H1 (cell line): ENCODE data around the gene TAGLN2. TPM values are rescaled to one million over a fixed set of nuclear protein-coding genes. Genes with fewer than 3 reads are reported as not detected.

ENCODE experiments used
- CTCF ChIA-PET: fragments of 300-600 bp; sonication (Branson Sonifier 250); formaldehyde crosslinking; loops from one replicate; lab custom pipeline; 2021; ENCODE audit not compliant: partially characterized antibody; lab: Charles Lee
- POLR2A ChIA-PET: fragments of 300-600 bp; sonication (Branson Sonifier 250); formaldehyde crosslinking; loops from one replicate; lab custom pipeline; 2021; ENCODE audit warnings: inconsistent platforms; ENCODE audit not compliant: partially characterized antibody; lab: Charles Lee
- DNase-seq, 2 experiments: peaks; one replicate each; pipeline versions ENCODE4 v3.0.0 to v3.0.0-alpha.2; 2010 to 2022; ENCODE audit warnings: low spot score in 2 of 2, low read depth in 1 of 2, mixed read lengths in 1 of 2
- FAIRE-seq: peaks from 2 replicates; lab custom pipeline; 2011; peaks lifted over from hg19 to GRCh38; lab: Jason Lieb, UNC
- H2AFZ ChIP-seq: 2 replicates; pipeline ENCODE4 v1.8.1; 2012; ENCODE audit warnings: low read length, inconsistent platforms
- H2AK5ac ChIP-seq: 2 replicates; pipeline ENCODE4 v1.6.1; 2013; ENCODE audit warnings: low read depth, low read length
- H2BK120ac ChIP-seq: replicated peaks from 2 replicates; pipeline ENCODE3; 2013; ENCODE audit warnings: low read depth, low read length, inconsistent platforms
- H2BK12ac ChIP-seq: 2 replicates; pipeline ENCODE4 v1.6.1; 2013; ENCODE audit warnings: low read depth, low read length
- H2BK15ac ChIP-seq: 2 replicates; pipeline ENCODE4 v1.6.1; 2013; ENCODE audit warnings: low read length
- H2BK20ac ChIP-seq: 2 replicates; pipeline ENCODE4 v1.6.1; 2013; ENCODE audit warnings: low read length
- H2BK5ac ChIP-seq: 2 replicates; pipeline ENCODE4 v1.6.1; 2013; ENCODE audit warnings: low read depth, low read length
- H3K14ac ChIP-seq: 2 replicates; pipeline ENCODE4 v1.6.1; 2013; ENCODE audit warnings: inconsistent platforms; ENCODE audit not compliant: insufficient read length
- H3K18ac ChIP-seq: 2 replicates; pipeline ENCODE4 v1.6.1; 2013; ENCODE audit warnings: low read length; ENCODE audit errors: extremely low read depth
- H3K23ac ChIP-seq: 2 replicates; pipeline ENCODE4 v1.6.1; 2013; ENCODE audit warnings: inconsistent platforms; ENCODE audit not compliant: insufficient read length
- H3K23me2 ChIP-seq: 2 replicates; pipeline ENCODE4 v1.6.1; 2013; ENCODE audit warnings: low read depth, low read length
- H3K27ac ChIP-seq: 2 replicates; pipeline ENCODE4 v1.6.1; 2011; ENCODE audit warnings: low read depth, low read length, inconsistent platforms
- H3K27me3 ChIP-seq, 4 experiments: replicated peaks in 1 of 4; 1 replicate in 1 of 4; 2 replicates in 3 of 4; pipeline versions ENCODE4 v1.6.1 to v1.8.1; 2011 to 2013; ENCODE audit warnings: low read length in 3 of 4, mild to moderate bottlenecking in 3 of 4, inconsistent platforms in 2 of 4, mixed read lengths in 2 of 4, moderate library complexity in 1 of 4; ENCODE audit not compliant: control insufficient read depth in 3 of 4, insufficient read depth in 3 of 4; ENCODE audit errors: extremely low read depth in 1 of 4
- H3K36me3 ChIP-seq, 4 experiments: 2 replicates each; pipeline versions ENCODE4 v1.6.1 to v1.8.1; 2011 to 2013; ENCODE audit warnings: mild to moderate bottlenecking in 4 of 4, low read length in 3 of 4, moderate library complexity in 2 of 4, control low read depth in 1 of 4, inconsistent platforms in 1 of 4; ENCODE audit not compliant: insufficient read depth in 4 of 4, control insufficient read depth in 2 of 4
- H3K4ac ChIP-seq: replicated peaks from 2 replicates; pipeline ENCODE3; 2013; ENCODE audit warnings: low read length, low read depth, mixed read lengths, inconsistent platforms; ENCODE audit not compliant: insufficient read length
- H3K4me1 ChIP-seq, 4 experiments: replicated peaks in 1 of 4; 1 replicate in 1 of 4; 2 replicates in 3 of 4; pipeline versions ENCODE4 v1.6.1 to v1.8.1; 2011 to 2013; ENCODE audit warnings: low read length in 3 of 4, inconsistent platforms in 2 of 4, mixed read lengths in 1 of 4; ENCODE audit not compliant: insufficient read depth in 4 of 4, control insufficient read depth in 3 of 4
- H3K4me2 ChIP-seq, 2 experiments: 2 replicates each; pipeline versions ENCODE4 v1.6.1 to v1.8.1; 2011 to 2013; ENCODE audit warnings: low read depth in 2 of 2, low read length in 2 of 2, control low read depth in 1 of 2, inconsistent platforms in 1 of 2, mild to moderate bottlenecking in 1 of 2; ENCODE audit not compliant: insufficient read depth in 1 of 2
- H3K4me3 ChIP-seq, 4 experiments: fragments of 200-600, 300-600 bp in 1 of 4; sonication (generic), shearing (Covaris generic), sonication (Bioruptor Twin) in 1 of 4; 2 replicates each; pipeline versions ENCODE4 v1.5.1 to v1.8.1; 2011 to 2016; ENCODE audit warnings: low read length in 4 of 4, low read depth in 3 of 4, control low read depth in 2 of 4, inconsistent platforms in 2 of 4, mild to moderate bottlenecking in 2 of 4, mixed read lengths in 1 of 4, moderate library complexity in 1 of 4; ENCODE audit not compliant: insufficient read depth in 2 of 4; ENCODE audit errors: extremely low read depth in 1 of 4
- H3K56ac ChIP-seq: replicated peaks from 2 replicates; pipeline ENCODE3; 2013; ENCODE audit warnings: low read depth, mild to moderate bottlenecking, mixed read lengths, low read length, inconsistent platforms; ENCODE audit not compliant: insufficient read length
- H3K79me1 ChIP-seq: 2 replicates; pipeline ENCODE4 v1.6.1; 2013; ENCODE audit warnings: low read depth, low read length, control low read depth
- H3K79me2 ChIP-seq, 2 experiments: 2 replicates each; pipeline versions ENCODE4 v1.6.1 to v1.8.1; 2012 to 2013; ENCODE audit warnings: low read length in 2 of 2, mild to moderate bottlenecking in 2 of 2, inconsistent platforms in 1 of 2; ENCODE audit not compliant: insufficient read depth in 2 of 2, control insufficient read depth in 1 of 2
- H3K9ac ChIP-seq, 4 experiments: replicated peaks in 1 of 4; 1 replicate in 1 of 4; 2 replicates in 3 of 4; pipeline versions ENCODE4 v1.6.1 to v1.8.1; 2011 to 2013; ENCODE audit warnings: low read depth in 3 of 4, low read length in 3 of 4, control low read depth in 2 of 4, mild to moderate bottlenecking in 2 of 4, moderate library complexity in 2 of 4, inconsistent platforms in 1 of 4; ENCODE audit errors: extremely low read depth in 1 of 4
- H3K9me3 ChIP-seq, 2 experiments: 2 replicates each; pipeline versions ENCODE4 v1.6.1 to v1.8.1; 2012 to 2013; ENCODE audit warnings: mild to moderate bottlenecking in 2 of 2, moderate library complexity in 2 of 2, control low read depth in 1 of 2, inconsistent platforms in 1 of 2, low read depth in 1 of 2, low read length in 1 of 2, mixed read lengths in 1 of 2; ENCODE audit not compliant: insufficient read depth in 2 of 2
- H4K20me1 ChIP-seq, 2 experiments: replicated peaks in 1 of 2; 2 replicates each; pipeline versions ENCODE3 to v1.8.1; 2011 to 2013; ENCODE audit warnings: inconsistent platforms in 2 of 2, low read length in 2 of 2, mild to moderate bottlenecking in 1 of 2; ENCODE audit not compliant: insufficient read depth in 2 of 2, control insufficient read depth in 1 of 2
- H4K5ac ChIP-seq: 2 replicates; pipeline ENCODE4 v1.6.1; 2013; ENCODE audit warnings: low read length, low read depth, mixed read lengths, inconsistent platforms; ENCODE audit not compliant: insufficient read length
- H4K8ac ChIP-seq: 2 replicates; pipeline ENCODE4 v1.8.0; 2013; ENCODE audit warnings: mild to moderate bottlenecking, moderate library complexity, low read length, inconsistent platforms; ENCODE audit not compliant: insufficient read depth; ENCODE audit errors: extremely low read depth
- H4K91ac ChIP-seq: replicated peaks from 2 replicates; pipeline ENCODE3; 2013; ENCODE audit warnings: low read length, mixed read lengths, inconsistent platforms; ENCODE audit not compliant: insufficient read length
- CBX5 ChIP-seq: fragments of 300-800, 300-1000 bp; sonication (generic); IDR thresholded peaks from 2 replicates; pipeline ENCODE4 v1.7.1; 2016; ENCODE audit warnings: antibody characterized with exemption, low read length, low read depth
- CREB1 ChIP-seq: IDR thresholded peaks from 2 replicates; pipeline ENCODE4 v1.6.1; 2012; ENCODE audit warnings: inconsistent platforms
- E2F6 ChIP-seq: IDR thresholded peaks from 2 replicates; pipeline ENCODE4 v1.6.1; 2012; ENCODE audit warnings: inconsistent platforms
- GTF2F1 ChIP-seq: IDR thresholded peaks from 2 replicates; pipeline ENCODE4 v1.6.1; 2012; ENCODE audit warnings: low read depth, low read length, improper control_type of control experiment, borderline replicate concordance
- MAFK ChIP-seq: IDR thresholded peaks from 2 replicates; pipeline ENCODE4 v1.6.1; 2012; ENCODE audit warnings: low read depth, mild to moderate bottlenecking, improper control_type of control experiment, low read length
- RAD21 ChIP-seq, 2 experiments: IDR thresholded peaks in 1 of 2; conservative IDR thresholded peaks in 1 of 2; 2 replicates each; pipeline ENCODE4 v1.6.1; 2011; ENCODE audit warnings: low read depth in 2 of 2, low read length in 2 of 2, improper control_type of control experiment in 1 of 2, inconsistent platforms in 1 of 2, mild to moderate bottlenecking in 1 of 2, moderate library complexity in 1 of 2
- SP2 ChIP-seq: IDR thresholded peaks from 2 replicates; pipeline ENCODE4 v1.6.1; 2012; ENCODE audit warnings: mild to moderate bottlenecking, low read length, inconsistent platforms
- SUZ12 ChIP-seq: fragments of 200-600 bp; sonication (generic); IDR thresholded peaks from 2 replicates; pipeline ENCODE4 v1.6.1; 2012; ENCODE audit warnings: mild to moderate bottlenecking, inconsistent platforms, low read length, moderate library complexity, mixed read lengths
- TCF12 ChIP-seq: IDR thresholded peaks from 2 replicates; pipeline ENCODE4 v1.6.1; 2011; ENCODE audit warnings: low read depth, mild to moderate bottlenecking, low read length
- WGBS, 2 experiments: shearing (Covaris generic) in 1 of 2; methylation state at CpG; one replicate each; pipeline versions ENCODE4 v1.1.6 to v1.1.7; 2013 to 2015; ENCODE audit warnings: low lambda C conversion rate in 2 of 2, mixed read lengths in 2 of 2, inconsistent platforms in 1 of 2, low coverage in 1 of 2, missing lambda C conversion rate in 1 of 2; ENCODE audit not compliant: insufficient replicate concordance in 2 of 2, insufficient coverage in 1 of 2, insufficient read length in 1 of 2; ENCODE audit errors: extremely low coverage in 1 of 2, missing lambda C conversion rate in 1 of 2; 5-methylcytosine and 5-hydroxymethylcytosine counted together
- polyA plus RNA-seq, 7 experiments: library from polyadenylated mRNA; depleted of rRNA in 3 of 7; stranded (reverse) in 5 of 7; unstranded in 2 of 7; fragments of >200 nt in 5 of 7; fragments of 200-250 nt in 2 of 7; gene quantifications; 1 replicate in 5 of 7; 2 replicates in 1 of 7; 4 replicates in 1 of 7; pipeline versions ENCODE4 v1.2.1 to v1.2.3, GENCODE V29; 2011 to 2013; ENCODE audit warnings: missing spikeins in 2 of 7, mixed read lengths in 2 of 7
- total RNA-seq: library from RNA; stranded (reverse); fragmentation: NEBNext Ultra II Directional; extraction: Animal tissue kit (Norgen Biotek cat#: 25700); gene quantifications from 2 replicates; pipeline ENCODE4 v1.2.1, GENCODE V29; 2021

The TAGLN2 gene
- total and polyA plus RNA-seq, 2 of the 8 experiments (the other 6 are each of a cell fraction or from before 2014, with no cell fraction given) = 93.0 to 114 TPM

- no peaks in the 10 kb centered on the region for H3K79me2 ChIP-seq
- H3K23ac ChIP-seq = no peak overlapping the region
- H3K4me2 ChIP-seq = no peak overlapping the region
- no peak overlapping the region for H2BK20ac ChIP-seq
- ChIA-PET CTCF (interaction anchor here (5.6 to 20.8 kb wide), 2 partner anchors 8 to 79 kb away, joined by 62 to 645 read pairs; partner anchors contain the start of gene FCRL6), POLR2A (no interaction called here)
- H3K9me3 ChIP-seq = no peaks in the 10 kb centered on the region
- H2AFZ ChIP-seq = no peak overlapping the region
- no peak overlapping the region for H4K8ac ChIP-seq
- H3K9ac ChIP-seq = no peak overlapping the region
- no peak overlapping the region for H2AK5ac ChIP-seq
- H2BK15ac ChIP-seq = no peak overlapping the region
- no peak overlapping the region for H3K4me3 ChIP-seq
- H3K79me1 ChIP-seq = no peaks in the 10 kb centered on the region
- no peaks in the 10 kb centered on the region for H3K4me1 ChIP-seq
- no peak overlapping the region for H3K56ac ChIP-seq
- FAIRE-seq = no peak
- no peaks in the 10 kb centered on the region; a peak in 1 of 7 replicates for H3K27me3 ChIP-seq
- no peaks in the 10 kb centered on the region for H3K36me3 ChIP-seq
- TF ChIP-seq GTF2F1 (no peak), CBX5 (no peak), SP2 (no peak), MAFK (no peak), SUZ12 (no peak), E2F6 (no peak), RAD21 (IDR thresholded peaks at IDR 0.05 in 1 of 2, conservative IDR thresholded peaks at IDR 0.05 in 1 of 2; ENCODE audit: low read depth in 2 of 2, low read length in 2 of 2) (no peak), CREB1 (no peak), TCF12 (no peak)
- 62% methylated on average over 4 of the region's 4 CpGs; no CpG with 5 or more reads in 1 of the 2 experiments for WGBS, 2 experiments
- no peak overlapping the region for H4K5ac ChIP-seq
- H4K91ac ChIP-seq = no peak overlapping the region
- no peak overlapping the region for H2BK5ac ChIP-seq
- no peak overlapping the region for H2BK12ac ChIP-seq
- no peak overlapping the region for H2BK120ac ChIP-seq
- no peak overlapping the region for H3K14ac ChIP-seq
- H3K4ac ChIP-seq = no peak overlapping the region
- H3K27ac ChIP-seq = no peak overlapping the region
- no peak for DNase-seq
- H3K18ac ChIP-seq = no peak overlapping the region
- H3K23me2 ChIP-seq = no peaks in the 10 kb centered on the region; the same call in 1 of the 2 replicates
- no peaks in the 10 kb centered on the region for H4K20me1 ChIP-seq
Measured at GRCh38 chr1:159883134-159883533, 42.2 kb downstream of the TAGLN2 start.
